ENCODE measurements around the gene P2RY14. TPM values are rescaled to one million over a fixed set of nuclear protein-coding genes. Genes with fewer than 3 reads are reported as not detected.
"Not testable (repeated sequence)": the region's sequence is repeated elsewhere in the genome, so short reads cannot be mapped to it uniquely, and the experiment has no call there.

Gene P2RY14
- total and polyA plus RNA-seq, 2 donors (not counting 1 experiment from before 2014, with no cell fraction given): 0.26 TPM; not detected in 1

DNA sequence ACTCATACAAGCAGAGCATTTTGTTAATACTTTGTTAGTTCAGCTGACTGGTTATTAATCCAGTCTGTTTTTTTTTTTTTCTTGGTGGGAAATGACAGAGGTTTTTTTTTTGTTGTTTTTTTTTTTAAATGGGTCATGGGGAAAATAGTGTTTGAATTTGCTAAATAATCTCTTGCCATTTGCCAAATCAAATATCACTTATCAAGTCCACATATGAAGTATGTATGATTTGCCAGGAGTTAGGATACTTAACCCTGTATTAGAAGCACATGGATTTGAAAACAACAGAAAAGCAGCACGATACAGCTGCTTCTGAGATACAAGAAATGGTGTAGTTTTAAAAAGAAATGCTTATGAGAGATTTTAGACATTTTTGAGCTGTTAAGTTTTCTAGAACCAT, 21.6 kb downstream of the P2RY14 start:
- H3K27ac ChIP-seq (ENCODE audit: insufficient read depth, low read length): no peak overlapping the region
- no peaks in the 10 kb centered on the region for H3K27me3 ChIP-seq (ENCODE audit: control insufficient read depth, insufficient read depth, low read length)
- TF ChIP-seq, protein P1, sequence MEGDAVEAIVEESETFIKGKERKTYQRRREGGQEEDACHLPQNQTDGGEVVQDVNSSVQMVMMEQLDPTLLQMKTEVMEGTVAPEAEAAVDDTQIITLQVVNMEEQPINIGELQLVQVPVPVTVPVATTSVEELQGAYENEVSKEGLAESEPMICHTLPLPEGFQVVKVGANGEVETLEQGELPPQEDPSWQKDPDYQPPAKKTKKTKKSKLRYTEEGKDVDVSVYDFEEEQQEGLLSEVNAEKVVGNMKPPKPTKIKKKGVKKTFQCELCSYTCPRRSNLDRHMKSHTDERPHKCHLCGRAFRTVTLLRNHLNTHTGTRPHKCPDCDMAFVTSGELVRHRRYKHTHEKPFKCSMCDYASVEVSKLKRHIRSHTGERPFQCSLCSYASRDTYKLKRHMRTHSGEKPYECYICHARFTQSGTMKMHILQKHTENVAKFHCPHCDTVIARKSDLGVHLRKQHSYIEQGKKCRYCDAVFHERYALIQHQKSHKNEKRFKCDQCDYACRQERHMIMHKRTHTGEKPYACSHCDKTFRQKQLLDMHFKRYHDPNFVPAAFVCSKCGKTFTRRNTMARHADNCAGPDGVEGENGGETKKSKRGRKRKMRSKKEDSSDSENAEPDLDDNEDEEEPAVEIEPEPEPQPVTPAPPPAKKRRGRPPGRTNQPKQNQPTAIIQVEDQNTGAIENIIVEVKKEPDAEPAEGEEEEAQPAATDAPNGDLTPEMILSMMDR (conservative IDR thresholded peaks at IDR 0.05 in 1 of 2, IDR thresholded peaks at IDR 0.05 in 1 of 2; ENCODE audit: low read depth in 1 of 2, low read length in 2 of 2): no peak
- TF ChIP-seq EZH2 (IDR thresholded peaks at IDR 0.05; ENCODE audit: low read length, missing control alignments): no peak
- no peaks in the 10 kb centered on the region for H4K20me1 ChIP-seq (ENCODE audit: control insufficient read depth, extremely low read depth, insufficient read depth, low read length)
- H3K79me2 ChIP-seq (ENCODE audit: control insufficient read depth, insufficient read depth, low read length): no peaks in the 10 kb centered on the region
- no peaks in the 10 kb centered on the region for H3K36me3 ChIP-seq (ENCODE audit: control insufficient read depth, insufficient read depth, low read length)
- no peak for DNase-seq (ENCODE audit: low read depth in 2 of 2)
- H3K9me3 ChIP-seq (ENCODE audit: control insufficient read depth, insufficient read depth, low read depth, low read length): no peaks in the 10 kb centered on the region
- H3K4me2 ChIP-seq (ENCODE audit: extremely low read depth, insufficient read depth, low read length): no peak overlapping the region
- no peak overlapping the region for H3K4me3 ChIP-seq (replicated peaks in 1 of 4; ENCODE audit: control extremely low read depth in 1 of 4, insufficient read depth in 1 of 4, low read depth in 3 of 4, low read length in 4 of 4)
- no peaks in the 10 kb centered on the region for H3K4me1 ChIP-seq (ENCODE audit: control insufficient read depth, extremely low read depth, insufficient read depth, low read length)
- H2AFZ ChIP-seq (ENCODE audit: low read length): no peak overlapping the region
- no peak overlapping the region for H3K9ac ChIP-seq (ENCODE audit: insufficient read depth, low read length)

DNA sequence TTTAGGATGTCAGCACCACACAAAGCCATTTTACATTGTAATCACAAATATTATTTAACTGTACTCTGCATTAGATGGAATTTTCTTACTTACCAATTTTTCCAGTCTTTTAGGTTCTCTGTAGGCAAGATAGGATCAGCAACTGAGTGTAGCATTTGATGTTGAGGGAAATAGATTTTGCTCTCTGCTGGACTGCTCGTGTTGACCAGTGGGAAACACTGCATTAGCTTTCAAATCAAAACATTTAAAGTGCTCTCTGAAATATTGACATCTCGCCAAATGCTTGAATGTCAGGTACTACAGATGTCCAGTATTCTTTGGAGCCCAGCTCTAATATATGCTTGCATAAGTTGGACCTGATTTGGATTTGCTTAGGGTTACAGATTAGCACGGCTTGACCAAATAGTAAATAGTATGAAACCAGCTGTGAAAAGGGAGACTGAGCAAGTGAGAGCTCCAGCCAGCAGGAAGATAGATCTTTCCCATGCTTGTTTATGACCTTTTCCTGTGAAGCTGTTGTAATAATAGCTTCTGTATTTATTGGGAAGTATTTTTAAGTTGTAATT, 29.5 kb downstream of the P2RY14 start:
- Histone ChIP-seq H2AFZ (ENCODE audit: low read length) (no peak overlapping the region), H3K4me1 (ENCODE audit: control insufficient read depth, extremely low read depth, insufficient read depth, low read length) (no peaks in the 10 kb centered on the region), H3K9me3 (ENCODE audit: control insufficient read depth, insufficient read depth, low read depth, low read length) (no peaks in the 10 kb centered on the region), H4K20me1 (ENCODE audit: control insufficient read depth, extremely low read depth, insufficient read depth, low read length) (no peaks in the 10 kb centered on the region), H3K36me3 (ENCODE audit: control insufficient read depth, insufficient read depth, low read length) (no peaks in the 10 kb centered on the region), H3K27me3 (ENCODE audit: control insufficient read depth, insufficient read depth, low read length) (no peaks in the 10 kb centered on the region), H3K27ac (ENCODE audit: insufficient read depth, low read length) (no peak overlapping the region), H3K9ac (ENCODE audit: insufficient read depth, low read length) (no peak overlapping the region), H3K4me2 (ENCODE audit: extremely low read depth, insufficient read depth, low read length) (no peak overlapping the region), H3K4me3 (replicated peaks in 1 of 4; ENCODE audit: control extremely low read depth in 1 of 4, insufficient read depth in 1 of 4, low read depth in 3 of 4, low read length in 4 of 4) (no peak overlapping the region), H3K79me2 (ENCODE audit: control insufficient read depth, insufficient read depth, low read length) (no peaks in the 10 kb centered on the region)
- TF ChIP-seq EZH2 (IDR thresholded peaks at IDR 0.05; ENCODE audit: low read length, missing control alignments): no peak
- TF ChIP-seq, protein P1 (conservative IDR thresholded peaks at IDR 0.05 in 1 of 2, IDR thresholded peaks at IDR 0.05 in 1 of 2; ENCODE audit: low read depth in 1 of 2, low read length in 2 of 2): no peak
- no peak for DNase-seq (ENCODE audit: low read depth in 2 of 2)

DNA sequence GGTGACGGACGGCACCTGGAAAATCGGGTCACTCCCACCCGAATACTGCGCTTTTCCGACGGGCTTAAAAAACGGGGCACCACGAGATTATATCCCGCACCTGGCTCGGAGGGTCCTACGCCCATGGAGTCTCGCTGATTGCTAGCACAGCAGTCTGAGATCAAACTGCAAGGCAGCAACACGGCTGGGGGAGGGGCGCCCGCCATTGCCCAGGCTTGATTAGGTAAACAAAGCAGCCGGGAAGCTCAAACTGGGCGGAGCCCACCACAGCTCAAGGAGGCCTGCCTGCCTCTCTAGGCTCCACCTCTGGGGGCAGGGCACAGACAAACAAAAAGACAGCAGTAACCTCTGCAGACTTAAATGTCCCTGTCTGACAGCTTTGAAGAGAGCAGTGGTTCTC, 36.3 kb downstream of the P2RY14 start:
- H3K4me1 ChIP-seq (ENCODE audit: control insufficient read depth, extremely low read depth, insufficient read depth, low read length); DNase-seq (ENCODE audit: low read depth in 2 of 2); H3K9ac ChIP-seq (ENCODE audit: insufficient read depth, low read length); H3K27me3 ChIP-seq (ENCODE audit: control insufficient read depth, insufficient read depth, low read length); H4K20me1 ChIP-seq (ENCODE audit: control insufficient read depth, extremely low read depth, insufficient read depth, low read length); H3K79me2 ChIP-seq (ENCODE audit: control insufficient read depth, insufficient read depth, low read length); H3K27ac ChIP-seq (ENCODE audit: insufficient read depth, low read length); H3K4me3 ChIP-seq (replicated peaks in 1 of 4; ENCODE audit: control extremely low read depth in 1 of 4, insufficient read depth in 1 of 4, low read depth in 3 of 4, low read length in 4 of 4); H2AFZ ChIP-seq (ENCODE audit: low read length); H3K9me3 ChIP-seq (ENCODE audit: control insufficient read depth, insufficient read depth, low read depth, low read length); H3K36me3 ChIP-seq (ENCODE audit: control insufficient read depth, insufficient read depth, low read length); H3K4me2 ChIP-seq (ENCODE audit: extremely low read depth, insufficient read depth, low read length): not testable (repeated sequence)

Data from fibroblast of lung (primary cell).